AG08396 (cell line): ENCODE data around the gene ZNF470.

ENCODE experiments used
- DNase-seq: peaks from one replicate; pipeline ENCODE4 v3.0.0; 2012; ENCODE audit warnings: low spot score, mixed read lengths

The ZNF470 gene

GRCh38 chr19:56567274-56568120, at the start of gene ZNF470:
Gene ZNF470, plus strand, starts transcription at chr19:56567468. Its CDS starts 2,844 bp downstream, at chr19:56570312.
- peak; percentile 96 for DNase-seq

- DNase-seq, result no peak
Measured at GRCh38 chr19:56525214-56525860, 41.9 kb upstream of the ZNF470 start.

GRCh38 chr19:56537442-56537841, 29.8 kb upstream of the ZNF470 start:
- DNase-seq, result no peak

- DNase-seq, result peak; percentile 96
Measured at GRCh38 chr19:56538254-56538760, 29.0 kb upstream of the ZNF470 start.

DNA sequence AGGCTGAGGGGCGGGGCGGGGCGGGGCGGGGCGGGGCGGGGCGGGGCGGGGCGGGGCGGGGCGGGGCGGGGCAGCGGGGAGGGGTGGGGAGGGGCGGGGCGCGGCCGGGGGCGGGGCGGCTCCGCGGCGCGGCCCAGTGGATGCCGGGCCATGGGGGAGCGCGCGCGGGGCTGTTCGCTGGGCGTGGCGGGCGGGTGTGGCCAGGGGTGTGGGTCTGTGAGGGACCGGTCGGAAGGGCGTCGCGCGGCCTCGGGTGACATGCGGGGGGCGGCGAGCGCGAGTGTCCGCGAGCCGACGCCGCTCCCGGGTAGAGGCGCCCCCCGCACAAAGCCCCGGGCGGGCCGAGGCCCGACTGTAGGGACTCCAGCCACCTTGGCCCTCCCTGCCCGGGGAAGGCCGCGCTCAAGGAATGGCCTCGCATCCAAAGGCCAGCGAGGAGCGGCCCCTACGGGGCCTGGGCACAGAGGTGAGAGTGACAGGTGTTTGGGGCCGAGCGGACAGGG, 28.5 kb upstream of the ZNF470 start, which contains the start of gene ZFP28:
Gene ZFP28, plus strand, starts transcription at position 188 of the 503 bp plus-strand sequence. Its CDS starts 71 bp downstream, at position 259.
- DNase-seq, result peak; percentile 95

DNA sequence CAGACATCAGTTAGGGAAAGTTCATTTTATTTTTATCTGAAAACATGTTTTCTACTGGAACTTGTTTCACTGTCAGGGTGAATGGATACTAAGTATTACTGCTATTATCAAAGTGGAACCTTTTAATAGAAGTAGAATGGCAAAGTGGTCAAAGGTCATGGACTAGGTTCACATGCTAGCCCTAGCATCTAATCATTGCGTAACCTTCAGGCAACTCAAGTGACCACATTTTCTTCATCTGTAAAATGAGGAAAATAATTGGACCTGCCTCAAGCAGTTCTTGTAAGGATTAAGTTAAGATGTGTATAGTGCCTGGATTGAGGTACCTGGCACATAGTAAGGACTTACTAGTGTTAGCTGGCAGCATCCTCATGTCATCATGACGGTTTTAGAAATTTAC, 23.5 kb upstream of the ZNF470 start:
- no peak for DNase-seq

- DNase-seq, result no peak
Measured at GRCh38 chr19:56547535-56547934, 19.7 kb upstream of the ZNF470 start.

DNA sequence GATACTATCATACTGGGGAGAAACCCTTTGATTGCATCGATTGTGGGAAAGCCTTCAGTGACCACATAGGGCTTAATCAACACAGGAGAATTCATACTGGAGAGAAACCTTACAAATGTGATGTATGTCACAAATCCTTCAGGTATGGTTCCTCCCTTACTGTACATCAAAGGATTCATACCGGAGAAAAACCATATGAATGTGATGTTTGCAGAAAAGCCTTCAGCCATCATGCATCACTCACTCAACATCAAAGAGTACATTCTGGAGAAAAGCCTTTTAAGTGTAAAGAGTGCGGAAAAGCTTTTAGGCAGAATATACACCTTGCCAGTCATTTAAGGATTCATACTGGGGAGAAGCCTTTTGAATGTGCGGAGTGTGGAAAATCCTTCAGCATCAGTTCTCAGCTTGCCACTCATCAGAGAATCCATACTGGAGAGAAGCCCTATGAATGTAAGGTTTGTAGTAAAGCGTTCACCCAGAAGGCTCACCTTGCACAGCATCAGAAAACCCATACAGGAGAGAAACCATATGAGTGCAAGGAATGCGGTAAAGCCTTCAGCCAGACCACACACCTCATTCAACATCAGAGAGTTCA, 12.9 kb upstream of the ZNF470 start:
- DNase-seq, result no peak

DNA sequence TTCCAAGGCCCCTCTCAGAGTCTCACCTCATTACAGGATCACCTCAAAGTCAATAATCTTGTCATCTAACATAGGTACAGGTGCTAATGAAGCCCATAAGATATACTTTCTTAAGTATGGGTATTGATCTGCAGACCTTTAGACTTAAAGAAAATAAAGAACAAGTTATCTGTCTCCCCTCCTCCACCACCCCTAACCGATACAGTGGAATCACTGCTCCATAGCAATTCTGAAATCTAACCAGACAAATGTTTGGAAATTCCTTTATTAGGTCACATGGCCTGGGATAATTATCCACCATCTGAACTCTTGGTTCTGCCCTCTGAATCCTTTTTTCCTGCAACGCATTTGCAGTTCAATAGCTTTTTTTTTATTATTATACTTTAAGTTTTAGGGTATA, 4.5 kb upstream of the ZNF470 start:
- no peak for DNase-seq

GRCh38 chr19:56566904-56567273, 379 bp upstream of the ZNF470 start:
- peak; percentile 65 for DNase-seq

GRCh38 chr19:56572589-56572988, 5.3 kb downstream of the ZNF470 start:
- no peak for DNase-seq

DNA sequence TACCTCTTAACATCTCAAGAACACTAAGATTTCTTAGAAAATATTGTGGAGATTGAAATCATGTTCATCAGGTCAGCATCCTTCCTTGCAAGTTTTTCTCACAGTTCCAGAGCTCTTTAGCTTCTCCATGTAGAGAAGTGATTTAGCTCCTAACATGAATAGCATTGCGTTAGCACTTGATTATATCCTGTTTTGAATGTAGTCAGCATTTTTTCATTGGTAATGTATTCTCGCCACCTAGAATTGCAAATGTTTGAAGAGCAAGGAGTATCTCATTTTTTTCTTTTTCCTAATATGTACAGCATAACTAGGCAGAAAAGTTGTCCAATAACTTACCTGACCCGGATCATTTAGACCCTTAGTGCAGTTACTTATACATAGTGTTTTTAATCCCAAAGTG, 6.6 kb downstream of the ZNF470 start:
- DNase-seq, result no peak

DNA sequence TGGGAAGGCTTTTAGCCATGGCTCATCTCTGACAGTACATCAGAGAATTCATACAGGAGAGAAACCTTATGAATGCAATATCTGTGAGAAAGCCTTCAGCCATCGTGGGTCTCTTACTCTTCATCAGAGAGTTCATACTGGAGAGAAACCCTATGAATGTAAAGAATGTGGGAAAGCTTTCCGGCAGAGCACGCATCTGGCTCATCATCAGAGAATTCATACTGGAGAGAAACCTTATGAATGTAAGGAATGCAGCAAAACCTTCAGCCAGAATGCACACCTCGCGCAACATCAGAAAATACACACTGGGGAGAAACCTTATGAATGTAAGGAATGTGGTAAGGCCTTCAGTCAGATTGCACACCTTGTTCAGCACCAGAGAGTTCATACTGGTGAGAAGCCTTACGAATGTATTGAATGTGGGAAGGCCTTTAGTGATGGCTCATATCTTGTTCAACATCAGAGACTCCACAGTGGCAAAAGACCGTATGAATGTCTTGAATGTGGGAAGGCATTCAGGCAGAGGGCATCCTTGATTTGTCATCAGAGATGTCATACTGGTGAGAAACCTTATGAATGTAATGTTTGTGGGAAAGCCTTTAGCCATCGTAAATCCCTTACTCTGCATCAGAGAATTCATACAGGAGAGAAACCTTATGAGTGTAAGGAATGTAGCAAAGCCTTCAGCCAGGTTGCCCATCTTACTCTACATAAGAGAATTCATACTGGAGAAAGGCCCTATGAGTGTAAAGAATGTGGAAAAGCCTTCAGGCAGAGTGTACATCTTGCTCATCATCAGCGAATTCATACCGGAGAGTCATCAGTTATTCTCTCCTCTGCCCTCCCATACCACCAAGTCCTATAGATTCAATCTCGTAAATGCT, 10.7 kb downstream of the ZNF470 start:
- no peak for DNase-seq

DNA sequence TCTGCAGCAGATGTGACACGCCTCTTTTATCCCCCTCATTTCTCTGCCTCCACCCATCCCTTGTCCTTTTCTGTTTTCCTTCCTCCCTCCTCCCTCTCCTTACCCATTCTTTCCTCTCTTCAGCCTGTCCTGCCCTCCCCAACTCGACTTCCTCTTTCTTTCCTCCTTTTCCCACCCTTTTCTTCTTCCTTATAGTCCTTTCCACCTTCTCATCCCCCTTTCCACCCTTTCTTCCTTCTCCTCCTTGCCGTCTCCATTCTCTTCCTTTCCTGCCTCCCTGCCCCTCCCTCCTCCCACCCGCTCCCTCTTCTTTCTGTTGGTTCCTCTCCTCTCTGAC, 27.1 kb downstream of the ZNF470 start:
- no peak for DNase-seq

GRCh38 chr19:56594783-56595547, 27.7 kb downstream of the ZNF470 start, which contains the start of gene ZNF71:
Gene ZNF71, plus strand, starts transcription at chr19:56595302. Its CDS starts 6,257 bp downstream, at chr19:56601559.
- peak; percentile 99 for DNase-seq

DNA sequence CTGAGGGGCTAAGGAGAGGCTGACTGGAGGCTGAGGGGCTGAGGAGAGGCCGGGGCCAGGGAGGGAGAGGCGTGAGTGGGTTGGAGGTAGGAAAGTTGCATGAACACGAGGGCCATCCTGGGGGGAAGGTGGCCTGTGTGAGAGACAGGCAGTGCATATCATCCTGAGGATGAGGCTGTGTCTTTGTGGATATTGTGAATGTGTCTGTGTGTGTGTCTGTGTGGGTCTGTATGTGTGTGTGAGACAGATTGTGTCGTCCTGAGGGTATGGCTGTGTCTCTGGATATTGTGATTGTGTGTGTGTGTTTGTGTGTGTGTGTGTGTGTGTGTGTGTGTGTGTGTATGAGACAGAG, 28.3 kb downstream of the ZNF470 start:
- DNase-seq, result no peak

GRCh38 chr19:56596676-56597075, 29.4 kb downstream of the ZNF470 start:
- DNase-seq, result no peak

GRCh38 chr19:56597696-56598095, 30.4 kb downstream of the ZNF470 start:
- DNase-seq, result no peak

GRCh38 chr19:56601375-56601774, 34.1 kb downstream of the ZNF470 start:
- DNase-seq, result no peak

GRCh38 chr19:56603829-56604228, 36.6 kb downstream of the ZNF470 start:
- DNase-seq, result no peak
